Uterus (tissue), 2 donors: ENCODE results near the gene POLR2H.

Experiments
- CTCF ChIP-seq, 4 experiments: fragments of 200-600 bp in 2 of 4; fragments of 450-650 bp in 2 of 4; sonication (generic) in 2 of 4; IDR thresholded peaks; one replicate each; pipeline ENCODE4 v1.5.1; 2016 to 2019; ENCODE audit warnings: antibody characterized with exemption in 4 of 4, mild to moderate bottlenecking in 2 of 4, moderate library complexity in 1 of 4
- POLR2A ChIP-seq, 2 donors: fragments of 450-650 bp; IDR thresholded peaks; one replicate each; pipeline ENCODE4 v1.6.1; 2016; ENCODE audit warnings: antibody characterized with exemption in 2 of 2, mild to moderate bottlenecking in 1 of 2, moderate library complexity in 1 of 2

- TF ChIP-seq CTCF (IDR thresholded peaks at IDR 0.05) (no peak), POLR2A (IDR thresholded peaks at IDR 0.05) (no peak)
Measured at GRCh38 chr3:184383033-184383740, 21.7 kb downstream of the POLR2H start.
